A673 (cell line): ENCODE measurements around the gene ZIC1. TPM values are rescaled to one million over a fixed set of nuclear protein-coding genes. Genes with fewer than 3 reads are reported as not detected.
A peak's percentile ranks its signal among the peaks of the same experiment; 100 is the strongest.

Experiments used
- BruUV-seq: library from RNA; stranded (reverse); fragments of 400-500 nt; replicated peaks from 2 replicates; lab custom pipeline; 2021; lab: Mats Ljungman, UMichigan
- CTCF ChIA-PET: fragments of 300-600 bp; sonication (Branson Sonifier 250); formaldehyde crosslinking; loops from one replicate; lab custom pipeline; 2022; ENCODE audit warnings: antibody characterized with exemption; lab: Charles Lee
- POLR2A ChIA-PET: fragments of 300-600 bp; sonication (Branson Sonifier 250); formaldehyde crosslinking; loops from one replicate; lab custom pipeline; 2022; ENCODE audit warnings: antibody characterized with exemption; ENCODE audit not compliant: low non-redundant PET; lab: Charles Lee
- DNase-seq: peaks from one replicate; pipeline ENCODE4 v3.0.0-alpha.2; 2015; ENCODE audit warnings: low spot score
- H3K27ac ChIP-seq: fragments of 200-600 bp; sonication (generic); 2 replicates; pipeline ENCODE4 v1.5.1; 2016; ENCODE audit warnings: mixed run types, low read depth, mild to moderate bottlenecking, mixed read lengths, antibody characterized with exemption, low read length; ENCODE audit not compliant: poor library complexity, severe bottlenecking
- H3K27me3 ChIP-seq: fragments of 200-600 bp; sonication (generic); replicated peaks from 2 replicates; pipeline ENCODE4 v1.6.1; 2017; ENCODE audit warnings: mixed run types, low read depth, mild to moderate bottlenecking, mixed read lengths, antibody characterized with exemption, low read length; ENCODE audit not compliant: insufficient read depth, poor library complexity
- H3K36me3 ChIP-seq: fragments of 200-600 bp; sonication (generic); 2 replicates; pipeline ENCODE4 v1.6.1; 2016; ENCODE audit warnings: mixed run types, mild to moderate bottlenecking, mixed read lengths, antibody characterized with exemption, low read length; ENCODE audit not compliant: insufficient read depth, poor library complexity, severe bottlenecking
- H3K4me1 ChIP-seq: fragments of 200-600 bp; sonication (generic); 2 replicates; pipeline ENCODE4 v1.6.1; 2017; ENCODE audit warnings: mixed run types, mild to moderate bottlenecking, mixed read lengths, antibody characterized with exemption, low read length; ENCODE audit not compliant: insufficient read depth, poor library complexity, severe bottlenecking
- H3K4me3 ChIP-seq: fragments of 200-600 bp; sonication (generic); 2 replicates; pipeline ENCODE4 v1.5.1; 2016; ENCODE audit warnings: low read depth, mixed run types, mild to moderate bottlenecking, mixed read lengths, low read length; ENCODE audit not compliant: poor library complexity, severe bottlenecking
- H3K9me3 ChIP-seq: fragments of 200-600 bp; sonication (generic); 2 replicates; pipeline ENCODE4 v1.6.1; 2016; ENCODE audit warnings: mixed run types, low read depth, mild to moderate bottlenecking, mixed read lengths, antibody characterized with exemption, low read length; ENCODE audit not compliant: poor library complexity, severe bottlenecking
- CTCF ChIP-seq: fragments of 300-800, 200-600 bp; sonication (generic); conservative IDR thresholded peaks from 2 replicates; pipeline ENCODE4 v1.5.1; 2017; ENCODE audit warnings: low read depth, mild to moderate bottlenecking, antibody characterized with exemption, low read length, moderate library complexity, mixed read lengths
- EZH2 ChIP-seq: fragments of 200-600 bp; sonication (generic); IDR thresholded peaks from 2 replicates; pipeline ENCODE4 v1.6.1; 2017; ENCODE audit warnings: borderline replicate concordance, low read depth, mild to moderate bottlenecking, mixed read lengths, antibody characterized with exemption, low read length; ENCODE audit not compliant: poor library complexity, severe bottlenecking
- intact Hi-C: fragments of 100-400 bp; cut with micrococcal nuclease; formaldehyde crosslinking; loops from one replicate; pipeline ENCODE4 v1.10.0; 2022; ENCODE audit not compliant: unreplicated experiment
- total RNA-seq: library from RNA; stranded (reverse); gene quantifications from 2 replicates; pipeline ENCODE4 v1.2.3, GENCODE V29; 2021

ZIC1 gene
- total RNA-seq, 1 experiment from 2014 or later, result 1.4 TPM

DNA sequence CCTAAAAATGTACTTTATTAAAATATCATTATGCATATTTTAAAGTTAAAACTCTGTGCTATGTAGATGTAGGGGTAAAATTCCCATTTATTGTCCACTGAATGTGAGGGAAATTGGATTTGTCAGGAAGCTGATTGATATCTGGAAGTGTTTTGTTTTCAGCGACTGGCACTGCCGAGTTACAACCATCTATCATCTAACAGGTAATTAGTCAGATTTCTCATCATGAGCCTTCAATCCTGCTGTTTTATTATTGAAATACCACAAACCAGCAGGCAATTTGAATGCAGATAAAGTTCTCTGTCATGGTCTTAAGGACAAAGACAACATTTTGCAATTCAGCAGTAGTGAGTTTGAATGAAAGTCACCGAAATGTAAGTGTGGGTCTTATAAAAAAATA is 40.5 kb downstream of the ZIC1 start:
- Histone ChIP-seq H3K27ac (no peak overlapping the region), H3K9me3 (no peaks in the 10 kb centered on the region), H3K36me3 (no peaks in the 10 kb centered on the region), H3K4me3 (no peak overlapping the region), H3K4me1 (peaks cover 4% of the 10 kb centered on the region), H3K27me3 (peaks cover 16% of the 10 kb centered on the region)
- POLR2A ChIA-PET, result no interaction called here
- TF ChIP-seq EZH2 (no peak), CTCF (no peak)
- DNase-seq, result peak; percentile 22
- BruUV-seq, result no TSS peak
- CTCF ChIA-PET, result no interaction called here
- intact Hi-C loops, result no loop called here

- no peaks in the 10 kb centered on the region for H3K9me3 ChIP-seq
- peaks cover 70% of the 10 kb centered on the region for H3K27me3 ChIP-seq
- H3K4me1 ChIP-seq, result no peaks in the 10 kb centered on the region
- ChIA-PET POLR2A (no interaction called here), CTCF (no interaction called here)
- H3K4me3 ChIP-seq, result no peak overlapping the region
- no peaks in the 10 kb centered on the region for H3K36me3 ChIP-seq
- DNase-seq, result no peak
- BruUV-seq, result no TSS peak
- TF ChIP-seq CTCF (no peak), EZH2 (no peak)
- intact Hi-C loops, result no loop called here
- no peak overlapping the region for H3K27ac ChIP-seq
Observed at GRCh38 chr3:147458995-147459704, 50.0 kb downstream of the ZIC1 start.

DNA sequence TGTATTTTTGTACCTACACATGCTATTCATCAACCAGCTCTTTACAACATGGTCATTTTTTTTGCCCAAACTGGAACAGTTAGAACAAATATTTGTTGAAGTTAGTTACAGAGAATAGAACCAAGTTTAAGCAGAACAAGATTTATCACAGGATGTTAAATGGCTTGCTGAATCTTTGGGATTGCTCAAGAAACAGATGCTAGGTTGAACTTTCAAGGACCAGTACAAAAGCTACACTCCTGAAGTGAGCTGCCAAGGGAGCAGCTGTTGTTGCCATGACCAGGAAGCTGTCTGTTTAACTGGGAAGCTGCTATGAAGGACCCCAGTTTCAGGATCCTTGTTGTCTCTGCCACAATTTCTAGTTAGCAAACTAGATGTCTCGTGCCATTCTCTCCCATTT is 53.7 kb downstream of the ZIC1 start:
- DNase-seq, result no peak
- no peaks in the 10 kb centered on the region for H3K36me3 ChIP-seq
- peaks cover 63% of the 10 kb centered on the region for H3K27me3 ChIP-seq
- POLR2A ChIA-PET, result no interaction called here
- H3K27ac ChIP-seq, result no peak overlapping the region
- TF ChIP-seq EZH2 (no peak), CTCF (no peak)
- intact Hi-C loops, result no loop called here
- H3K4me1 ChIP-seq, result no peaks in the 10 kb centered on the region
- H3K9me3 ChIP-seq, result no peaks in the 10 kb centered on the region
- H3K4me3 ChIP-seq, result no peak overlapping the region
- no TSS peak for BruUV-seq
- CTCF ChIA-PET, result no interaction called here

Other genes starting within 250 kb of the ZIC1 start
- gene ZIC4, start 2.8 kb upstream of the ZIC1 start, total RNA-seq, result 0.39 and 0.47 TPM in 2 replicates